WTC11 (cell line): ENCODE results near the gene APEX2. TPM values are rescaled to one million over a fixed set of nuclear protein-coding genes. Genes with fewer than 3 reads are reported as not detected.

Source experiments
- ATAC-seq: fragments of 200-7000 bp; cut with Tn5 transposase; 2 replicates; pipeline ENCODE4 v1.10.0; 2021; ENCODE audit warnings: mild to moderate bottlenecking, moderate library complexity
- CTCF ChIA-PET: fragments of 300-600 bp; sonication (Branson Sonifier 250); formaldehyde crosslinking; loops from one replicate; lab custom pipeline; 2021; ENCODE audit warnings: antibody characterized with exemption; lab: Charles Lee
- POLR2A ChIA-PET: fragments of 350-600 bp; sonication (Branson Sonifier 250); formaldehyde crosslinking; loops from one replicate; lab custom pipeline; 2021; ENCODE audit warnings: antibody characterized with exemption; lab: Charles Lee
- DNase-seq: peaks from one replicate; pipeline ENCODE4 v3.0.0; 2021; ENCODE audit warnings: low spot score
- H3K27ac Mint-ChIP-seq: 2 replicates; pipeline ENCODE4 v1.8.0; 2021; ENCODE audit warnings: mixed read lengths
- H3K27me3 Mint-ChIP-seq: 2 replicates; pipeline ENCODE4 v1.8.0; 2021; ENCODE audit warnings: low read depth, mild to moderate bottlenecking, moderate library complexity, mixed read lengths
- H3K36me3 Mint-ChIP-seq: 2 replicates; pipeline ENCODE4 v1.8.0; 2021; ENCODE audit warnings: mixed read lengths
- H3K4me1 Mint-ChIP-seq: 2 replicates; pipeline ENCODE4 v1.8.0; 2022; ENCODE audit warnings: mixed read lengths
- H3K4me3 Mint-ChIP-seq: 2 replicates; pipeline ENCODE4 v1.8.0; 2021; ENCODE audit warnings: mild to moderate bottlenecking, moderate library complexity, mixed read lengths
- H3K9me3 Mint-ChIP-seq: 2 replicates; pipeline ENCODE4 v1.8.0; 2021; ENCODE audit warnings: mixed read lengths
- CREM ChIP-seq: sonication (generic); formaldehyde crosslinking; IDR thresholded peaks from 2 replicates; pipeline ENCODE4 v1.8.1; 2022; ENCODE audit warnings: mild to moderate bottlenecking, missing genetic modification reagents, moderate library complexity
- ELF4 ChIP-seq: sonication (generic); formaldehyde crosslinking; IDR thresholded peaks from 2 replicates; pipeline ENCODE4 v1.8.1; 2022; ENCODE audit warnings: low read depth, mild to moderate bottlenecking, moderate library complexity, missing genetic modification reagents
- HMGA2 ChIP-seq: fragments of 250-450 bp; sonication (Bioruptor Pico); IDR thresholded peaks from 2 replicates; pipeline ENCODE4 v1.4.0; 2021; ENCODE audit warnings: mild to moderate bottlenecking, moderate library complexity
- MYBL2 ChIP-seq: sonication (generic); formaldehyde crosslinking; IDR thresholded peaks from 2 replicates; pipeline ENCODE4 v1.8.1; 2023; ENCODE audit warnings: mild to moderate bottlenecking, moderate library complexity, missing genetic modification reagents
- NR2C2 ChIP-seq: sonication (generic); formaldehyde crosslinking; IDR thresholded peaks from 2 replicates; pipeline ENCODE4 v1.8.0; 2022; ENCODE audit warnings: mild to moderate bottlenecking, missing genetic modification reagents
- SMAD3 ChIP-seq: sonication (generic); formaldehyde crosslinking; IDR thresholded peaks from 2 replicates; pipeline ENCODE4 v1.8.0; 2022; ENCODE audit warnings: missing genetic modification reagents, mild to moderate bottlenecking, borderline replicate concordance
- SOX15 ChIP-seq: fragments of 250-450 bp; sonication (Bioruptor Pico); IDR thresholded peaks from 2 replicates; pipeline ENCODE4 v1.9.0; 2021; ENCODE audit warnings: mild to moderate bottlenecking
- TCF7 ChIP-seq: sonication (generic); formaldehyde crosslinking; IDR thresholded peaks from 2 replicates; pipeline ENCODE4 v1.8.0; 2022; ENCODE audit warnings: mild to moderate bottlenecking, low read depth, missing genetic modification reagents, moderate library complexity
- TP53 ChIP-seq: sonication (generic); formaldehyde crosslinking; IDR thresholded peaks from 2 replicates; pipeline ENCODE4 v1.8.1; 2023; ENCODE audit warnings: mild to moderate bottlenecking, missing genetic modification reagents
- ZBTB21 ChIP-seq: sonication (generic); formaldehyde crosslinking; IDR thresholded peaks from 2 replicates; pipeline ENCODE4 v1.8.1; 2023; ENCODE audit warnings: mild to moderate bottlenecking, missing genetic modification reagents, borderline replicate concordance
- ZNF263 ChIP-seq: sonication (generic); formaldehyde crosslinking; IDR thresholded peaks from 2 replicates; pipeline ENCODE4 v1.8.1; 2022; ENCODE audit warnings: low read depth, mild to moderate bottlenecking, moderate library complexity, missing genetic modification reagents
- ZNF396 ChIP-seq: fragments of 250-450 bp; sonication (Bioruptor Pico); IDR thresholded peaks from 2 replicates; pipeline ENCODE4 v1.8.0; 2021; ENCODE audit warnings: mild to moderate bottlenecking, moderate library complexity, borderline replicate concordance
- ZNF423 ChIP-seq: fragments of 250-450 bp; sonication (Bioruptor Pico); IDR thresholded peaks from 2 replicates; pipeline ENCODE4 v2.1.2; 2022; ENCODE audit warnings: mild to moderate bottlenecking, moderate library complexity
- total RNA-seq: library from RNA; stranded (reverse); gene quantifications from 3 replicates; pipeline ENCODE4 v1.2.3, GENCODE V29; 2021
- TF ChIP-seq, protein P1 (sequence below): sonication (generic); formaldehyde crosslinking; IDR thresholded peaks from 2 replicates; pipeline ENCODE4 v1.8.0; 2022; ENCODE audit warnings: mild to moderate bottlenecking, missing genetic modification reagents
- TF ChIP-seq, protein P2 (sequence below): sonication (generic); formaldehyde crosslinking; IDR thresholded peaks from 2 replicates; pipeline ENCODE4 v1.8.1; 2022; ENCODE audit warnings: low read depth, missing genetic modification reagents, borderline replicate concordance
- TF ChIP-seq, protein P3 (sequence below): fragments of 250-450 bp; sonication (Bioruptor Pico); IDR thresholded peaks from 2 replicates; pipeline ENCODE4 v1.8.0; 2021; ENCODE audit warnings: mild to moderate bottlenecking
- TF ChIP-seq, protein P4 (sequence below): sonication (generic); formaldehyde crosslinking; IDR thresholded peaks from 2 replicates; pipeline ENCODE4 v1.8.1; 2023; ENCODE audit warnings: mild to moderate bottlenecking, missing genetic modification reagents
- TF ChIP-seq, protein P5 (sequence below): sonication (generic); formaldehyde crosslinking; conservative IDR thresholded peaks from 2 replicates; pipeline ENCODE4 v1.8.1; 2023; ENCODE audit warnings: mild to moderate bottlenecking, low read depth, missing genetic modification reagents, moderate library complexity

The APEX2 gene
- total RNA-seq, 1 experiment from 2014 or later: 19.9 TPM

DNA sequence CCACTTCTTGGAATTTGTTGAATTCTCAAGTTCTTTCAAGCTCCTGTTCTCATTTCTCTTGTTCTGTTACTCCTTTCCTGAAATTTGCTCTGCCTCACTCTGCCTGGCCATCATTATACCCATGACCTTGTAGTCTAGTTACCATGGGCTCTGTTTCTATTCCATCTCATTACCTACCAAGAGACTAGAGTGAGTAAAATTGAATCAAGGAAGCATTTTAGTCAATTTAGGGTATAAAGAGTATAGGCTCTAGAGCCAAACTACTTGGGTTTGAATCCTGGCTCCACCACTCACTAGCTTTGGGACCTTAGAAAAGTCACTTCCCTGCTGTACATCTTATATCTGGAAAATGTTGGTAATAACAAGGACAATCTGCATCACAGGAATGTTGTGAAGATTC, 28.4 kb downstream of the APEX2 start:
- Mint-ChIP-seq H3K4me1 (peaks cover 16% of the 10 kb centered on the region), H3K27me3 (no peaks in the 10 kb centered on the region), H3K27ac (peak overlapping the region; percentile 36; the same call in 1 of the 2 replicates), H3K36me3 (no peaks in the 10 kb centered on the region), H3K4me3 (no peak overlapping the region), H3K9me3 (no peaks in the 10 kb centered on the region)
- DNase-seq (no peak), ATAC-seq (no peak)
- ChIA-PET POLR2A (no interaction called here), CTCF (no interaction called here)
- no peak for TF ChIP-seq NR2C2 (CRISPR knock-in tag)
- TF ChIP-seq ZNF263 (CRISPR knock-in tag): no peak
- no peak for TF ChIP-seq ZNF423 (CRISPR knock-in tag)

DNA sequence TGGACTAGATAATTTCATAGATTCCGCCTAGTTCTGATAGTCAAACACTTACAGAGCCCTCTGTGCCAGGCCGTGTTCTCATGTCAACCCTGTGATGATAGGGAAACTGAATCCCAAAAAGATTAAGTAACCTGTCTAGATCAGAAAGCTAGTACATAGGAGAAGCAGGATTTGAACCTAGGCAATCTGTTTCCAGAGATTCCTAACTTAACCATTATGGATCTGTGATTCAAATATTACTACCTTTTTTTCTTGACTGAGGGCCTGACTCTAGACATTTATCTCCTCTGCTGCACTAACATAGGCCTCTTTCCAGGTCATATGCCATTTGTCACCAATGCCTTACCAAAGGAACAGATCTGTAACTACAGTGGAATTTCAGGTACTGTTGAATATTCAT, 29.1 kb downstream of the APEX2 start:
- Mint-ChIP-seq H3K4me1 (peaks cover 16% of the 10 kb centered on the region), H3K4me3 (no peak overlapping the region), H3K9me3 (no peaks in the 10 kb centered on the region), H3K27me3 (no peaks in the 10 kb centered on the region), H3K27ac (peak overlapping the region; percentile 57; the same call in 1 of the 2 replicates), H3K36me3 (no peaks in the 10 kb centered on the region)
- CTCF ChIA-PET: no interaction called here
- no peak for TF ChIP-seq TCF7 (CRISPR knock-in tag)
- no peak for TF ChIP-seq SMAD3 (CRISPR knock-in tag)
- no peak for TF ChIP-seq TP53 (CRISPR knock-in tag)
- TF ChIP-seq NR2C2 (CRISPR knock-in tag): no peak
- TF ChIP-seq, protein P1, sequence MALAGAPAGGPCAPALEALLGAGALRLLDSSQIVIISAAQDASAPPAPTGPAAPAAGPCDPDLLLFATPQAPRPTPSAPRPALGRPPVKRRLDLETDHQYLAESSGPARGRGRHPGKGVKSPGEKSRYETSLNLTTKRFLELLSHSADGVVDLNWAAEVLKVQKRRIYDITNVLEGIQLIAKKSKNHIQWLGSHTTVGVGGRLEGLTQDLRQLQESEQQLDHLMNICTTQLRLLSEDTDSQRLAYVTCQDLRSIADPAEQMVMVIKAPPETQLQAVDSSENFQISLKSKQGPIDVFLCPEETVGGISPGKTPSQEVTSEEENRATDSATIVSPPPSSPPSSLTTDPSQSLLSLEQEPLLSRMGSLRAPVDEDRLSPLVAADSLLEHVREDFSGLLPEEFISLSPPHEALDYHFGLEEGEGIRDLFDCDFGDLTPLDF (CRISPR knock-in tag): no peak
- TF ChIP-seq ZBTB21 (CRISPR knock-in tag): no peak
- TF ChIP-seq, protein P2, sequence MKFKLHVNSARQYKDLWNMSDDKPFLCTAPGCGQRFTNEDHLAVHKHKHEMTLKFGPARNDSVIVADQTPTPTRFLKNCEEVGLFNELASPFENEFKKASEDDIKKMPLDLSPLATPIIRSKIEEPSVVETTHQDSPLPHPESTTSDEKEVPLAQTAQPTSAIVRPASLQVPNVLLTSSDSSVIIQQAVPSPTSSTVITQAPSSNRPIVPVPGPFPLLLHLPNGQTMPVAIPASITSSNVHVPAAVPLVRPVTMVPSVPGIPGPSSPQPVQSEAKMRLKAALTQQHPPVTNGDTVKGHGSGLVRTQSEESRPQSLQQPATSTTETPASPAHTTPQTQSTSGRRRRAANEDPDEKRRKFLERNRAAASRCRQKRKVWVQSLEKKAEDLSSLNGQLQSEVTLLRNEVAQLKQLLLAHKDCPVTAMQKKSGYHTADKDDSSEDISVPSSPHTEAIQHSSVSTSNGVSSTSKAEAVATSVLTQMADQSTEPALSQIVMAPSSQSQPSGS (CRISPR knock-in tag): no peak
- TF ChIP-seq SOX15 (CRISPR knock-in tag): no peak
- no peak for TF ChIP-seq CREM (CRISPR knock-in tag)
- TF ChIP-seq ZNF263 (CRISPR knock-in tag): no peak
- TF ChIP-seq, protein P3, sequence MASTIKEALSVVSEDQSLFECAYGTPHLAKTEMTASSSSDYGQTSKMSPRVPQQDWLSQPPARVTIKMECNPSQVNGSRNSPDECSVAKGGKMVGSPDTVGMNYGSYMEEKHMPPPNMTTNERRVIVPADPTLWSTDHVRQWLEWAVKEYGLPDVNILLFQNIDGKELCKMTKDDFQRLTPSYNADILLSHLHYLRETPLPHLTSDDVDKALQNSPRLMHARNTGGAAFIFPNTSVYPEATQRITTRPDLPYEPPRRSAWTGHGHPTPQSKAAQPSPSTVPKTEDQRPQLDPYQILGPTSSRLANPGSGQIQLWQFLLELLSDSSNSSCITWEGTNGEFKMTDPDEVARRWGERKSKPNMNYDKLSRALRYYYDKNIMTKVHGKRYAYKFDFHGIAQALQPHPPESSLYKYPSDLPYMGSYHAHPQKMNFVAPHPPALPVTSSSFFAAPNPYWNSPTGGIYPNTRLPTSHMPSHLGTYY (CRISPR knock-in tag): no peak
- TF ChIP-seq, protein P4, sequence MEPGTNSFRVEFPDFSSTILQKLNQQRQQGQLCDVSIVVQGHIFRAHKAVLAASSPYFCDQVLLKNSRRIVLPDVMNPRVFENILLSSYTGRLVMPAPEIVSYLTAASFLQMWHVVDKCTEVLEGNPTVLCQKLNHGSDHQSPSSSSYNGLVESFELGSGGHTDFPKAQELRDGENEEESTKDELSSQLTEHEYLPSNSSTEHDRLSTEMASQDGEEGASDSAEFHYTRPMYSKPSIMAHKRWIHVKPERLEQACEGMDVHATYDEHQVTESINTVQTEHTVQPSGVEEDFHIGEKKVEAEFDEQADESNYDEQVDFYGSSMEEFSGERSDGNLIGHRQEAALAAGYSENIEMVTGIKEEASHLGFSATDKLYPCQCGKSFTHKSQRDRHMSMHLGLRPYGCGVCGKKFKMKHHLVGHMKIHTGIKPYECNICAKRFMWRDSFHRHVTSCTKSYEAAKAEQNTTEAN (CRISPR knock-in tag): no peak
- TF ChIP-seq MYBL2 (CRISPR knock-in tag): no peak
- TF ChIP-seq, protein P5, sequence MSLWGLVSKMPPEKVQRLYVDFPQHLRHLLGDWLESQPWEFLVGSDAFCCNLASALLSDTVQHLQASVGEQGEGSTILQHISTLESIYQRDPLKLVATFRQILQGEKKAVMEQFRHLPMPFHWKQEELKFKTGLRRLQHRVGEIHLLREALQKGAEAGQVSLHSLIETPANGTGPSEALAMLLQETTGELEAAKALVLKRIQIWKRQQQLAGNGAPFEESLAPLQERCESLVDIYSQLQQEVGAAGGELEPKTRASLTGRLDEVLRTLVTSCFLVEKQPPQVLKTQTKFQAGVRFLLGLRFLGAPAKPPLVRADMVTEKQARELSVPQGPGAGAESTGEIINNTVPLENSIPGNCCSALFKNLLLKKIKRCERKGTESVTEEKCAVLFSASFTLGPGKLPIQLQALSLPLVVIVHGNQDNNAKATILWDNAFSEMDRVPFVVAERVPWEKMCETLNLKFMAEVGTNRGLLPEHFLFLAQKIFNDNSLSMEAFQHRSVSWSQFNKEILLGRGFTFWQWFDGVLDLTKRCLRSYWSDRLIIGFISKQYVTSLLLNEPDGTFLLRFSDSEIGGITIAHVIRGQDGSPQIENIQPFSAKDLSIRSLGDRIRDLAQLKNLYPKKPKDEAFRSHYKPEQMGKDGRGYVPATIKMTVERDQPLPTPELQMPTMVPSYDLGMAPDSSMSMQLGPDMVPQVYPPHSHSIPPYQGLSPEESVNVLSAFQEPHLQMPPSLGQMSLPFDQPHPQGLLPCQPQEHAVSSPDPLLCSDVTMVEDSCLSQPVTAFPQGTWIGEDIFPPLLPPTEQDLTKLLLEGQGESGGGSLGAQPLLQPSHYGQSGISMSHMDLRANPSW (CRISPR knock-in tag): no peak
- no peak for TF ChIP-seq ELF4 (CRISPR knock-in tag)
- no peak for TF ChIP-seq HMGA2 (CRISPR knock-in tag)
- TF ChIP-seq ZNF396 (CRISPR knock-in tag): no peak
- POLR2A ChIA-PET: no interaction called here
- ATAC-seq (no peak), DNase-seq (no peak)
